ENCODE data around the gene SMAD9. TPM values are rescaled to one million over a fixed set of nuclear protein-coding genes. Genes with fewer than 3 reads are reported as not detected.

Gene SMAD9
- total and polyA plus RNA-seq, 9 of the 15 experiments (the other 6 are each of a cell fraction or from before 2014, with no cell fraction given) = 0.02 to 0.08 (median 0.03) TPM; not detected in 4

GRCh38 chr13:36807616-36808015 is 112.4 kb downstream of the SMAD9 start (continued):
- no peak for TF ChIP-seq NR2C1 (IDR thresholded peaks at IDR 0.05)
- TF ChIP-seq NR2C1 (tag; IDR thresholded peaks at IDR 0.05) = no peak
- no peak for TF ChIP-seq SNRNP70 (optimal IDR thresholded peaks at IDR 0.05; ENCODE audit: low read depth, low read length)
- no peak for TF ChIP-seq GTF2E2 (tag; IDR thresholded peaks at IDR 0.05)
- TF ChIP-seq MCM3 (IDR thresholded peaks at IDR 0.05) = no peak
- no peak for TF ChIP-seq RFX7 (CRISPR knock-in tag; IDR thresholded peaks at IDR 0.05)
- TF ChIP-seq ZNF644 (tag; IDR thresholded peaks at IDR 0.05; ENCODE audit: low read depth) = no peak

GRCh38 chr13:36806102-36806501 is 113.9 kb downstream of the SMAD9 start:
- no peak for DNase-seq (ENCODE audit: extremely low read depth in 1 of 4, low spot score in 3 of 4)
- intact Hi-C loops (cut with micrococcal nuclease) (no loop called here), in situ Hi-C loops (cut with MboI) (no loop called here)
- Histone ChIP-seq H3K9ac (ENCODE audit: insufficient read depth in 1 of 2, low read depth in 2 of 2, low read length in 2 of 2) (no peak overlapping the region), H3K4me3 (no peak overlapping the region), H3K27me3 (ENCODE audit: control insufficient read depth in 2 of 2, insufficient read depth in 2 of 2, low read length in 2 of 2) (no peaks in the 10 kb centered on the region; a peak in 1 of 5 replicates), H2AFZ (ENCODE audit: low read depth, low read length) (no peak overlapping the region), H3K9me3 (replicated peaks; ENCODE audit: control insufficient read depth, insufficient read depth, low read depth, low read length) (no peaks in the 10 kb centered on the region), H3K9me1 (ENCODE audit: control insufficient read depth, insufficient read depth, low read length) (no peaks in the 10 kb centered on the region), H4K20me1 (replicated peaks; ENCODE audit: control insufficient read depth, insufficient read depth, low read length) (no peaks in the 10 kb centered on the region), H3K4me1 (replicated peaks in 1 of 2; ENCODE audit: control insufficient read depth in 2 of 2, insufficient read depth in 2 of 2, low read length in 2 of 2) (no peaks in the 10 kb centered on the region), H3K36me3 (ENCODE audit: control insufficient read depth, insufficient read depth, low read length) (no peaks in the 10 kb centered on the region), H3K79me2 (ENCODE audit: control insufficient read depth, insufficient read depth, low read length) (no peaks in the 10 kb centered on the region), H3K27ac (ENCODE audit: extremely low read depth, low read depth, low read length) (no peak overlapping the region), H3K4me2 (ENCODE audit: insufficient read depth, low read length) (no peak overlapping the region)
- BruUV-seq (replicated peaks) = no TSS peak
- WGBS (ENCODE audit: insufficient coverage, low coverage, missing lambda C conversion rate) = 0% methylated on average over 2 of the region's 2 CpGs
- FAIRE-seq = no peak
- no peak for ATAC-seq
- ChIA-PET POLR2A (no interaction called here), CTCF (ENCODE audit: low intra/inter-chr PET ratio) (no interaction called here)
- TF ChIP-seq ZNF449 (CRISPR knock-in tag; IDR thresholded peaks at IDR 0.05) (no peak), ZHX1 (conservative IDR thresholded peaks at IDR 0.05; ENCODE audit: low read length) (no peak), HSF4 (CRISPR knock-in tag; IDR thresholded peaks at IDR 0.05; ENCODE audit: borderline replicate concordance) (no peak), E2F8 (IDR thresholded peaks at IDR 0.05; ENCODE audit: low read depth, partially characterized antibody) (no peak), E2F4 (CRISPR knock-in tag; IDR thresholded peaks at IDR 0.05; ENCODE audit: low read depth) (no peak), ZBTB26 (CRISPR knock-in tag; IDR thresholded peaks at IDR 0.05) (no peak)

Data from K562 (cell line).